K562 (cell line): ENCODE data around the gene ETNK2.

Experiments
- PHF8 ChIP-seq: fragments of 200-600 bp; sonication (generic); IDR thresholded peaks from 2 replicates; pipeline ENCODE4 v1.6.1; 2012; ENCODE audit warnings: mixed run types, mild to moderate bottlenecking, inconsistent platforms, low read length, moderate library complexity, borderline replicate concordance
- ZFP36 ChIP-seq: fragments of 150-350 bp; IDR thresholded peaks from 2 replicates; pipeline ENCODE4 v1.6.1; 2018; ENCODE audit warnings: low read length, low read depth; ENCODE audit not compliant: partially characterized antibody
- ZNF785 ChIP-seq: fragments of 250-450 bp; sonication (Bioruptor Pico); IDR thresholded peaks from 2 replicates; pipeline ENCODE4 v1.4.0; 2020; ENCODE audit warnings: mild to moderate bottlenecking

GRCh38 chr1:204169858-204170257, 18.0 kb upstream of the ETNK2 start:
- TF ChIP-seq ZFP36 (no peak), PHF8 (no peak), ZNF785 (CRISPR knock-in tag) (no peak)
